Caco-2 (cell line): ENCODE results near the gene CDC14B. TPM values are rescaled to one million over a fixed set of nuclear protein-coding genes. Genes with fewer than 3 reads are reported as not detected.
A peak's percentile ranks its signal among the peaks of the same experiment; 100 is the strongest.

ENCODE experiments used
- BruUV-seq: library from RNA; stranded (reverse); fragments of 400-500 nt; replicated peaks from 2 replicates; lab custom pipeline; 2021; lab: Mats Ljungman, UMichigan
- CTCF ChIA-PET: fragments of 300-600 bp; sonication (Branson Sonifier 250); formaldehyde crosslinking; loops from one replicate; lab custom pipeline; 2022; ENCODE audit warnings: antibody characterized with exemption; lab: Charles Lee
- POLR2A ChIA-PET: fragments of 300-600 bp; sonication (Branson Sonifier 250); formaldehyde crosslinking; loops from one replicate; lab custom pipeline; 2022; ENCODE audit warnings: antibody characterized with exemption; lab: Charles Lee
- DNase-seq, 2 experiments: peaks; one replicate each; pipeline versions ENCODE4 v3.0.0 to v3.0.0-alpha.2; 2020 to 2022
- H3K27me3 ChIP-seq: replicated peaks from 2 replicates; pipeline ENCODE4 v1.6.0; 2011; ENCODE audit warnings: low read length; ENCODE audit not compliant: control insufficient read depth, insufficient read depth
- H3K36me3 ChIP-seq: 2 replicates; pipeline ENCODE4 v1.5.1; 2011; ENCODE audit warnings: low read length; ENCODE audit not compliant: control insufficient read depth, insufficient read depth
- H3K4me1 ChIP-seq: fragments of 250-450 bp; sonication (Bioruptor Pico); 2 replicates; pipeline ENCODE4 v1.5.1; 2020; ENCODE audit warnings: mild to moderate bottlenecking
- H3K4me3 ChIP-seq: 2 replicates; pipeline ENCODE4 v1.5.1; 2011; ENCODE audit warnings: low read depth, mild to moderate bottlenecking, control low read depth, low read length
- H3K9me3 ChIP-seq: fragments of 250-450 bp; sonication (Bioruptor Pico); 2 replicates; pipeline ENCODE4 v1.5.1; 2020; ENCODE audit warnings: mild to moderate bottlenecking, moderate library complexity
- H3K27ac Mint-ChIP-seq: one replicate; pipeline ENCODE4 v1.8.0; 2022; ENCODE audit warnings: mixed read lengths; ENCODE audit not compliant: unreplicated experiment
- H3K27me3 Mint-ChIP-seq: one replicate; pipeline ENCODE4 v1.8.0; 2022; ENCODE audit warnings: mixed read lengths; ENCODE audit not compliant: insufficient read depth, unreplicated experiment
- H3K36me3 Mint-ChIP-seq: one replicate; pipeline ENCODE4 v1.8.0; 2022; ENCODE audit warnings: mild to moderate bottlenecking, mixed read lengths; ENCODE audit not compliant: insufficient read depth, unreplicated experiment
- H3K4me1 Mint-ChIP-seq: one replicate; pipeline ENCODE4 v1.8.0; 2022; ENCODE audit warnings: low read depth, mixed read lengths; ENCODE audit not compliant: unreplicated experiment
- H3K4me3 Mint-ChIP-seq: one replicate; pipeline ENCODE4 v1.8.0; 2022; ENCODE audit warnings: mild to moderate bottlenecking, moderate library complexity, mixed read lengths; ENCODE audit not compliant: unreplicated experiment
- H3K9me3 Mint-ChIP-seq: one replicate; pipeline ENCODE4 v1.8.0; 2022; ENCODE audit warnings: mixed read lengths; ENCODE audit not compliant: unreplicated experiment
- CTCF ChIP-seq, 2 experiments: fragments of 200-600 bp in 1 of 2; IDR thresholded peaks; 1 replicate in 1 of 2; 2 replicates in 1 of 2; pipeline versions ENCODE4 v1.5.1 to v1.8.0; 2011 to 2022; ENCODE audit warnings: antibody characterized with exemption in 1 of 2, control low read depth in 1 of 2, inconsistent platforms in 1 of 2, low read depth in 1 of 2, low read length in 1 of 2, mild to moderate bottlenecking in 1 of 2, moderate library complexity in 1 of 2; ENCODE audit not compliant: insufficient read depth in 1 of 2, severe bottlenecking in 1 of 2, unreplicated experiment in 1 of 2
- intact Hi-C: fragments of 100-400 bp; cut with micrococcal nuclease; formaldehyde crosslinking; loops from one replicate; pipeline ENCODE4 v1.10.0; 2022; ENCODE audit not compliant: unreplicated experiment
- total RNA-seq: library from RNA; stranded (reverse); gene quantifications from 2 replicates; pipeline ENCODE4 v1.2.3, GENCODE V29; 2022

Gene CDC14B
- total RNA-seq, 1 experiment from 2014 or later = 81.4 TPM

- CTCF ChIA-PET = no interaction called here
Measured at GRCh38 chr9:96501633-96502538, 117.8 kb downstream of the CDC14B start.

GRCh38 chr9:96500696-96501632 is 118.7 kb downstream of the CDC14B start:
- CTCF ChIA-PET = interaction anchor here (0.6 kb wide), 1 partner anchor 201 kb away, joined by 5 read pairs; no protein-coding TSS in a partner anchor
- H3K27me3 Mint-ChIP-seq = no peaks in the 10 kb centered on the region

More at GRCh38 chr9:96501633-96502538, 117.8 kb downstream of the CDC14B start:
- intact Hi-C loops = no loop called here
- H3K9me3 Mint-ChIP-seq = no peaks in the 10 kb centered on the region
- no peak overlapping the region for H3K27ac Mint-ChIP-seq
- no peaks in the 10 kb centered on the region for H3K9me3 ChIP-seq
- H3K4me1 ChIP-seq = no peaks in the 10 kb centered on the region
- H3K36me3 ChIP-seq = no peaks in the 10 kb centered on the region; the same call in 1 of the 2 replicates
- BruUV-seq = TSS peak; percentile 14
- H3K4me1 Mint-ChIP-seq = no peaks in the 10 kb centered on the region
- H3K27me3 Mint-ChIP-seq = no peaks in the 10 kb centered on the region
- no peak for TF ChIP-seq CTCF (IDR thresholded peaks at IDR 0.05; ENCODE audit: insufficient read depth in 1 of 2, low read depth in 1 of 2, low read length in 1 of 2, severe bottlenecking in 1 of 2, unreplicated experiment in 1 of 2)
- no peak for DNase-seq
- POLR2A ChIA-PET = interaction anchor here (0.5 kb wide), 1 partner anchor 28 kb away, joined by 7 read pairs; no protein-coding TSS in a partner anchor
- H3K4me3 Mint-ChIP-seq = no peak overlapping the region
- H3K27me3 ChIP-seq = no peaks in the 10 kb centered on the region
- no peak overlapping the region for H3K4me3 ChIP-seq
- peaks cover 76% of the 10 kb centered on the region for H3K36me3 Mint-ChIP-seq

More at GRCh38 chr9:96500696-96501632, 118.7 kb downstream of the CDC14B start:
- BruUV-seq = no TSS peak
- Histone ChIP-seq H3K27me3 (no peaks in the 10 kb centered on the region), H3K4me3 (no peak overlapping the region), H3K4me1 (no peaks in the 10 kb centered on the region), H3K36me3 (no peaks in the 10 kb centered on the region; the same call in 1 of the 2 replicates), H3K9me3 (no peaks in the 10 kb centered on the region)
- intact Hi-C loops = no loop called here
- Mint-ChIP-seq H3K4me1 (no peaks in the 10 kb centered on the region), H3K36me3 (peaks cover 72% of the 10 kb centered on the region), H3K27ac (no peak overlapping the region), H3K4me3 (no peak overlapping the region), H3K9me3 (no peaks in the 10 kb centered on the region)
- no peak for TF ChIP-seq CTCF (IDR thresholded peaks at IDR 0.05; ENCODE audit: insufficient read depth in 1 of 2, low read depth in 1 of 2, low read length in 1 of 2, severe bottlenecking in 1 of 2, unreplicated experiment in 1 of 2)
- no peak for DNase-seq
- POLR2A ChIA-PET = no interaction called here
